Prostate gland (tissue), 2 donors: Measurements from ENCODE around the gene YEATS4. TPM values are rescaled to one million over a fixed set of nuclear protein-coding genes. Genes with fewer than 3 reads are reported as not detected.
A peak's percentile ranks its signal among the peaks of the same experiment; 100 is the strongest.

Source experiments
- DNase-seq: peaks from one replicate; pipeline ENCODE4 v3.0.0-alpha.2; 2019; ENCODE audit warnings: low spot score
- H3K27ac ChIP-seq, 2 donors: fragments of 200-600 bp; sonication (generic); 2 replicates each; pipeline ENCODE4 v1.5.1; 2017 to 2019
- H3K27me3 ChIP-seq: fragments of 200-600 bp; sonication (generic); replicated peaks from 2 replicates; pipeline ENCODE4 v1.5.1; 2019; ENCODE audit not compliant: insufficient read depth
- H3K36me3 ChIP-seq, 2 donors: fragments of 200-600 bp; sonication (generic); 1 replicate in 1 of 2; 2 replicates in 1 of 2; pipeline versions ENCODE4 v1.5.1 to v1.8.1; 2017 to 2019
- H3K4me1 ChIP-seq: fragments of 200-600 bp; sonication (generic); replicated peaks from 2 replicates; pipeline ENCODE4 v1.5.1; 2019
- H3K4me3 ChIP-seq, 2 donors: fragments of 200-600 bp; sonication (generic); 2 replicates each; pipeline ENCODE4 v1.5.1; 2017 to 2019
- H3K9me3 ChIP-seq: fragments of 200-600 bp; sonication (generic); 2 replicates; pipeline ENCODE4 v1.5.1; 2017
- POLR2A ChIP-seq: fragments of 450-650 bp; IDR thresholded peaks from one replicate; pipeline ENCODE4 v1.6.1; 2016; ENCODE audit warnings: antibody characterized with exemption, mild to moderate bottlenecking
- POLR2AphosphoS5 ChIP-seq: sonication (generic); formaldehyde crosslinking; IDR thresholded peaks from one replicate; pipeline ENCODE4 v1.6.1; 2017; ENCODE audit warnings: antibody characterized with exemption
- WGBS: methylation state at CpG from one replicate; pipeline ENCODE4 v1.1.5; 2018; 5-methylcytosine and 5-hydroxymethylcytosine counted together
- intact Hi-C: fragments of 100-400 bp; cut with DNase I; formaldehyde crosslinking; loops from one replicate; pipeline ENCODE4 v1.14.2; 2022
- total RNA-seq, 2 donors: library from RNA; depleted of rRNA; stranded (reverse); fragments of >200 nt; gene quantifications; one replicate each; pipeline ENCODE4 v1.1.0, GENCODE V29; 2016
- TF ChIP-seq, protein P1 (sequence below), 4 experiments: fragments of 200-600 bp in 2 of 4; fragments of 450-650 bp in 2 of 4; sonication (generic) in 2 of 4; IDR thresholded peaks; 1 replicate in 3 of 4; 2 replicates in 1 of 4; pipeline ENCODE4 v1.5.1; 2016 to 2019; ENCODE audit warnings: antibody characterized with exemption in 4 of 4, mild to moderate bottlenecking in 2 of 4, moderate library complexity in 2 of 4

Gene YEATS4
- total RNA-seq, 2 donors from 2014 or later: 29.0 to 57.4 TPM

DNA sequence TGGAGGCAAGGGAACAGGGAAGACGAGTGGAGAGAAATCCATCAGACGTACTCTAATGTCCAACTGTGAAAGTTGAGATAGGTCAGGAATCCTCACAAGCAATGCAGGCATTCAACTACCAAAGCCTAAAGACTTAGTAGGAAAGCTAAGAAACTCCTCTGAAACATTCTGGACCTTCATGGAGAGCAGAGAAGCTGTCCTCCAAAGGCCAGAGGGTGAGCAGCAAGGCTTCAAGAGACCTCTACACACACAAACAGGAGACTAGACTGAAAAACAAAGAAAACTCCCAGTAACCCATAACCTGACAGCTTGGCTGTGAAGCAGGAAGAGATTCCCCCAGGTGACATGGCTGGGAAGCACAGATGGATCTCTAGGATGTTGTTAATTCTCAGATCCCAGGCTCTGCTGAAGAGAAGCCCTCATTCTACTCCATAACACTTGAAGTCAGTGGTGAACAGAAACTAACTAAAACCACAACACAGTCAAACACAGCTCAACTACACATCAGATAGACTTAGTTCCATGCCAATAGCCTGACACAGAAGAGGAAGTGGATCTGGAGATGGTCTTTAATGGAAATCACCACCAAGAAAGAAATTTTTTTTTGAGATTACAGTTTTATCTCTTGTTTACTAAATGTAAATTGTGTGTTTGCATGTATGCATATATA, 34.6 kb upstream of the YEATS4 start:
- Histone ChIP-seq H3K27ac (no peak overlapping the region), H3K4me1 (no peaks in the 10 kb centered on the region), H3K4me3 (no peak overlapping the region), H3K36me3 (no peaks in the 10 kb centered on the region), H3K9me3 (no peaks in the 10 kb centered on the region), H3K27me3 (no peaks in the 10 kb centered on the region)
- no peak for TF ChIP-seq POLR2AphosphoS5
- TF ChIP-seq POLR2A: no peak
- TF ChIP-seq, protein P1, sequence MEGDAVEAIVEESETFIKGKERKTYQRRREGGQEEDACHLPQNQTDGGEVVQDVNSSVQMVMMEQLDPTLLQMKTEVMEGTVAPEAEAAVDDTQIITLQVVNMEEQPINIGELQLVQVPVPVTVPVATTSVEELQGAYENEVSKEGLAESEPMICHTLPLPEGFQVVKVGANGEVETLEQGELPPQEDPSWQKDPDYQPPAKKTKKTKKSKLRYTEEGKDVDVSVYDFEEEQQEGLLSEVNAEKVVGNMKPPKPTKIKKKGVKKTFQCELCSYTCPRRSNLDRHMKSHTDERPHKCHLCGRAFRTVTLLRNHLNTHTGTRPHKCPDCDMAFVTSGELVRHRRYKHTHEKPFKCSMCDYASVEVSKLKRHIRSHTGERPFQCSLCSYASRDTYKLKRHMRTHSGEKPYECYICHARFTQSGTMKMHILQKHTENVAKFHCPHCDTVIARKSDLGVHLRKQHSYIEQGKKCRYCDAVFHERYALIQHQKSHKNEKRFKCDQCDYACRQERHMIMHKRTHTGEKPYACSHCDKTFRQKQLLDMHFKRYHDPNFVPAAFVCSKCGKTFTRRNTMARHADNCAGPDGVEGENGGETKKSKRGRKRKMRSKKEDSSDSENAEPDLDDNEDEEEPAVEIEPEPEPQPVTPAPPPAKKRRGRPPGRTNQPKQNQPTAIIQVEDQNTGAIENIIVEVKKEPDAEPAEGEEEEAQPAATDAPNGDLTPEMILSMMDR (IDR thresholded peaks at IDR 0.05): no peak
- WGBS: 87% methylated on average over 2 of the region's 2 CpGs
- DNase-seq: no peak
- intact Hi-C loops: no loop called here

DNA sequence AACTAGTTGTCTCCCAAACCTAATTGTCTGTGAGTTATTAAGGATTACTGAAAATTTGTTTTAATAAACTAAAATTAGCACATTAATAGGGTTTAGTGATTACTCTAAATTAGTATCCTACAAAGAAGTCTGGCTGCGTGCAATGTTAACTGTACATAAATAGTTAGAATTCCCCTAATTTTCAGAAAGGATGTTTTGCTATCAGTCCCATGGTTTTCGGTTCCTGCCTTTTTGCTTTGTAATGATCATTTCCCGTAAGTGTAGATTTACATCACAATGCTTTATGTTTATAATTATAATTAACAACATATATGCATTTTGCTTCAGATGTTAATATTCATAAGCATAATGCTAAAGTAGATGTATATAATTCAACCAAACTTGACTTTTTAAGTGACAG, 31.1 kb upstream of the YEATS4 start:
- H3K36me3 ChIP-seq: no peaks in the 10 kb centered on the region
- H3K4me1 ChIP-seq: peaks cover 3% of the 10 kb centered on the region
- TF ChIP-seq POLR2A: no peak
- no peak for TF ChIP-seq POLR2AphosphoS5
- TF ChIP-seq, protein P1 (IDR thresholded peaks at IDR 0.05): no peak
- no peak overlapping the region for H3K27ac ChIP-seq
- H3K9me3 ChIP-seq: no peaks in the 10 kb centered on the region
- DNase-seq: no peak
- no peak overlapping the region for H3K4me3 ChIP-seq
- H3K27me3 ChIP-seq: no peaks in the 10 kb centered on the region
- WGBS: 87% methylated on average over 3 of the region's 3 CpGs
- intact Hi-C loops: no loop called here

DNA sequence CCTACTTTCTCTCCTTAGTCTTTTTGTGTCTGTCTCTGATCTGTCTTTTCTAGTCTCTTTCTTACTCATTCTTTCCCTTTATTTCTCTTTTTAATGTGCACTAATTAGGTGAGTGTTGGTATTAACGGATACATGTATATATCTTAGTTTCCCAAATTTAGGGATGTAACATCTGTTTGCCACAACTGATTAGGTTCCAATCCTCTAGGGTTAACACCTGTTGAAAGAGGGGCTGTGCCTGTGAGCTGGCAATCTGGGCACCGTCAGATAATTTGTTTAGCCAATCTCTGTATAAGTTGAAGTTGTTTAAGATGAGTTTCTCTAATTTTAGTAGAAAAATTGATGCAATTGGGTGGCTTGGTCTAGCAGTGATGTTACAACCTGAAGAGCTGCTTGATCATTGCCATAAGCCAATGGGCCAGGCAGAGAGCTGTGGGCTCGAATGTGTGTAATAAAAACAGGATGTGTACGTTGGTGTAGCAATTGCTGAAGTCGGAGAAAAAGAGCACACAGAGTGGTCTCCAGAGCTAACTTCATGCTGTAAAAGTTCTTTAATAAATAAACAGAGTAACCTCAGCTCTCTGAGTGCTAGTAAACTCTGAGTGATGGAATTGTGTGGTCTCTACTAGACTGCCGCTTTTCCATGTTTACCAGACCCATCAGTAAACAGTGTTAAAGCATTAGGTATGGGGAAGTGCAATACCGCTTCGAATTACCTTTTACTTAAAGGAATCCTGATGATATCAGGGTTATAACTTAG, 29.7 kb upstream of the YEATS4 start:
- Histone ChIP-seq H3K4me3 (no peak overlapping the region), H3K27me3 (no peaks in the 10 kb centered on the region), H3K4me1 (peaks cover 3% of the 10 kb centered on the region), H3K9me3 (no peaks in the 10 kb centered on the region), H3K27ac (peak overlapping the region in 1 of 2 donors; percentile 24), H3K36me3 (no peaks in the 10 kb centered on the region)
- WGBS: 56% methylated on average over 8 of the region's 8 CpGs
- no peak for DNase-seq
- intact Hi-C loops: no loop called here
- TF ChIP-seq, protein P1 (IDR thresholded peaks at IDR 0.05): no peak
- TF ChIP-seq POLR2AphosphoS5 (no peak), POLR2A (no peak)

DNA sequence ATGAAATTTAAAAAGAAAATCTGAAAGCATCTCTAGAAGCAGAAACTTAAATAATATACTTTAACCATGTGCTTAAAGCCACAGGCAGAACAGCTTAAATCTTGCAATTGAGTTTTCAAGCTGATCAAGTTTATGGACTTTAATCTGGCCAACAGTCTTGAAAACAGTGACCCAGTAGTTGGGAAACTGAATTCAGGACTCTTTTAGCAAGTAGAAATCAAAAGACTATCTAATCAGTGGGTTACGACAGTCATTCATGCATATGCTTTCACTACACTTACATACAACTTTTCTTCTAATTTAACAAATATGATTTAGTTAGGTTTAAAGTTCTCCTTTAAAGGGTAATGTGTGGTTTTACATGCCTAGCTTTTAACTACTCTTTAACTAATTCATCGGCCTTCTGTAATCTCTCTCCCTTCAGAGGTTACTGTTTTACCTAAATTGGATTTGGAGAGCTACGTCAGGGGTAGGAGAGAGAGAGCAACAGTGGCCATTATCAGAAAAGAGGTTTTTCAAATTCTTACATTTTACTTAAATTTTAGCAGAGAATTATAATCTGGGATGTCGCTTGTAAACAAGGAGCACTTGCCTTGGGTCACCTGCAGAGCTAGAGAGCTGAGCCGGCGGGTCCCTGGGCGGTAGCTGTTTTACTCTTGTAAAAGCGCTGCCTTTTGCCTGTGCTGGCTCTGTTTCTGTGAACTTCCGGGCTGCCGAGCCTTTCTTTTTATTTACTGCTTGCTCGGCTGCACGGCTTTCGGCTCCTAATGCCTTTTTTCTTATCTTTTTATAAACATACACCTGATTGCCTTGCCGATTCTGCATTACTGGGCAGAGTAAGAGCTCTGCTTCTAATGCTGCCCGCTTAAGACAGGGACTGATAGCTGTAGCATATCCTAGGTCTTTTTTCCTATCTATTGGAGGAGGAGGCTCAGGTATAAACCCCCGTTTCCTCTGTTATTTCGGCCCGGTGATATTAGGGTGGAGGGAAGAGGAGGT, 28.8 kb upstream of the YEATS4 start:
- Histone ChIP-seq H3K27me3 (no peaks in the 10 kb centered on the region), H3K4me3 (peak overlapping the region; percentile 15 to 34), H3K4me1 (peaks cover 3% of the 10 kb centered on the region), H3K27ac (peak overlapping the region; percentile 39 to 60), H3K9me3 (no peaks in the 10 kb centered on the region), H3K36me3 (no peaks in the 10 kb centered on the region)
- intact Hi-C loops: no loop called here
- DNase-seq: peak; percentile 38
- WGBS: 9% methylated on average over 18 of the region's 18 CpGs
- no peak for TF ChIP-seq POLR2A
- TF ChIP-seq POLR2AphosphoS5: no peak
- TF ChIP-seq, protein P1 (IDR thresholded peaks at IDR 0.05): no peak
